D341Med (cell line): ENCODE results near the gene PFAS.

Experiments
- DNase-seq: peaks from one replicate; pipeline ENCODE4 v3.0.0; 2012; ENCODE audit warnings: low spot score

Gene PFAS

GRCh38 chr17:8294814-8295316 lies 45.8 kb downstream of the PFAS start:
- no peak for DNase-seq

GRCh38 chr17:8300226-8300625 lies 51.1 kb downstream of the PFAS start:
- no peak for DNase-seq

- peak; percentile 73 for DNase-seq
These were observed 51.6 kb downstream of the PFAS start for GRCh38 chr17:8300627-8301242.

GRCh38 chr17:8310601-8311123 lies 61.6 kb downstream of the PFAS start:
- no peak for DNase-seq

GRCh38 chr17:8311131-8311790 lies 62.2 kb downstream of the PFAS start:
- no peak for DNase-seq

GRCh38 chr17:8312251-8312650 lies 63.2 kb downstream of the PFAS start:
- DNase-seq = no peak

GRCh38 chr17:8312726-8313600 lies 63.9 kb downstream of the PFAS start:
- no peak for DNase-seq

GRCh38 chr17:8314797-8315763 lies 66.0 kb downstream of the PFAS start:
- no peak for DNase-seq

GRCh38 chr17:8315764-8316217 lies 66.7 kb downstream of the PFAS start:
- no peak for DNase-seq

- no peak for DNase-seq
These were observed 69.2 kb downstream of the PFAS start for GRCh38 chr17:8318010-8318935.
